ENCODE data around the gene SCGB1C1. TPM values are rescaled to one million over a fixed set of nuclear protein-coding genes. Genes with fewer than 3 reads are reported as not detected.

SCGB1C1 gene
- polyA plus RNA-seq, 1 donor (not counting 4 experiments of a cell fraction or from before 2014, with no cell fraction given) = not detected

- Histone ChIP-seq H3K9me1 (ENCODE audit: control insufficient read depth, extremely low read depth, insufficient read depth, low read length) (no peaks in the 10 kb centered on the region), H2AFZ (ENCODE audit: control insufficient read depth, low read length) (no peak overlapping the region), H3K4me3 (ENCODE audit: control insufficient read depth in 2 of 3, extremely low read depth in 1 of 3, insufficient read depth in 2 of 3, low read depth in 1 of 3, low read length in 3 of 3) (no peak overlapping the region), H3K9me3 (ENCODE audit: control insufficient read depth, low read depth, low read length) (no peaks in the 10 kb centered on the region), H3K27me3 (ENCODE audit: control insufficient read depth, extremely low read depth, insufficient read depth, low read length) (no peaks in the 10 kb centered on the region), H4K20me1 (ENCODE audit: control insufficient read depth, extremely low read depth, insufficient read depth, low read length) (peaks cover 3% of the 10 kb centered on the region), H3K4me1 (ENCODE audit: control insufficient read depth, extremely low read depth, insufficient read depth, low read length) (peaks cover 21% of the 10 kb centered on the region), H3K27ac (ENCODE audit: control insufficient read depth, insufficient read depth, low read length) (no peak overlapping the region), H3K4me2 (ENCODE audit: control insufficient read depth, extremely low read depth, insufficient read depth, low read depth, low read length) (no peak overlapping the region), H3K36me3 (ENCODE audit: control insufficient read depth in 2 of 2, extremely low read depth in 1 of 2, insufficient read depth in 2 of 2, low read length in 2 of 2) (peaks cover 38 to 64% of the 10 kb centered on the region in 2 experiments), H3K9ac (ENCODE audit: control insufficient read depth, extremely low read depth, insufficient read depth, low read length) (no peak overlapping the region), H3K79me2 (ENCODE audit: control insufficient read depth, insufficient read depth, low read length) (peaks cover 43% of the 10 kb centered on the region)
- dilution Hi-C loops (cut with MboI; ENCODE audit: extremely low pct_ligation_motif_present, low sequenced_read_pairs) = no loop called here
- DNase-seq (ENCODE audit: low read depth, low spot score) (no peak), FAIRE-seq (no peak)
- TF ChIP-seq EZH2 (IDR thresholded peaks at IDR 0.05; ENCODE audit: low read length) (no peak), CTCF (optimal IDR thresholded peaks at IDR 0.05 in 1 of 3, IDR thresholded peaks at IDR 0.05 in 1 of 3, conservative IDR thresholded peaks at IDR 0.05 in 1 of 3; ENCODE audit: extremely low read depth in 1 of 3, insufficient read depth in 2 of 3, low read length in 3 of 3) (no peak)
Observed at GRCh38 chr11:213111-213510, 20.2 kb downstream of the SCGB1C1 start.

- dilution Hi-C loops (cut with MboI; ENCODE audit: extremely low pct_ligation_motif_present, low sequenced_read_pairs) = no loop called here
- no peak overlapping the region for H3K9ac ChIP-seq (ENCODE audit: control insufficient read depth, extremely low read depth, insufficient read depth, low read length)
- H4K20me1 ChIP-seq (ENCODE audit: control insufficient read depth, extremely low read depth, insufficient read depth, low read length) = peaks cover 3% of the 10 kb centered on the region
Observed at GRCh38 chr11:214083-214482, 21.2 kb downstream of the SCGB1C1 start.

More at GRCh38 chr11:214083-214482, 21.2 kb downstream of the SCGB1C1 start:
- H3K36me3 ChIP-seq (ENCODE audit: control insufficient read depth in 2 of 2, extremely low read depth in 1 of 2, insufficient read depth in 2 of 2, low read length in 2 of 2) = peaks cover 40 to 64% of the 10 kb centered on the region in 2 experiments
- FAIRE-seq (no peak), DNase-seq (ENCODE audit: low read depth, low spot score) (no peak)
- TF ChIP-seq CTCF (optimal IDR thresholded peaks at IDR 0.05 in 1 of 3, IDR thresholded peaks at IDR 0.05 in 1 of 3, conservative IDR thresholded peaks at IDR 0.05 in 1 of 3; ENCODE audit: extremely low read depth in 1 of 3, insufficient read depth in 2 of 3, low read length in 3 of 3) (no peak), EZH2 (IDR thresholded peaks at IDR 0.05; ENCODE audit: low read length) (no peak)
- H3K27ac ChIP-seq (ENCODE audit: control insufficient read depth, insufficient read depth, low read length) = no peak overlapping the region
- H2AFZ ChIP-seq (ENCODE audit: control insufficient read depth, low read length) = no peak overlapping the region
- no peak overlapping the region for H3K4me3 ChIP-seq (ENCODE audit: control insufficient read depth in 2 of 3, extremely low read depth in 1 of 3, insufficient read depth in 2 of 3, low read depth in 1 of 3, low read length in 3 of 3)
- H3K79me2 ChIP-seq (ENCODE audit: control insufficient read depth, insufficient read depth, low read length) = peaks cover 38% of the 10 kb centered on the region
- no peaks in the 10 kb centered on the region for H3K9me3 ChIP-seq (ENCODE audit: control insufficient read depth, low read depth, low read length)
- no peaks in the 10 kb centered on the region for H3K27me3 ChIP-seq (ENCODE audit: control insufficient read depth, extremely low read depth, insufficient read depth, low read length)
- no peaks in the 10 kb centered on the region for H3K9me1 ChIP-seq (ENCODE audit: control insufficient read depth, extremely low read depth, insufficient read depth, low read length)
- peaks cover 21% of the 10 kb centered on the region for H3K4me1 ChIP-seq (ENCODE audit: control insufficient read depth, extremely low read depth, insufficient read depth, low read length)
- H3K4me2 ChIP-seq (ENCODE audit: control insufficient read depth, extremely low read depth, insufficient read depth, low read depth, low read length) = no peak overlapping the region
